RKO (cell line): Measurements from ENCODE around the gene MMRN2.
A peak's percentile ranks its signal among the peaks of the same experiment; 100 is the strongest.

ENCODE experiments used
- DNase-seq: peaks from one replicate; pipeline ENCODE4 v3.0.0-alpha.2; 2016; ENCODE audit warnings: low spot score

The MMRN2 gene

DNA sequence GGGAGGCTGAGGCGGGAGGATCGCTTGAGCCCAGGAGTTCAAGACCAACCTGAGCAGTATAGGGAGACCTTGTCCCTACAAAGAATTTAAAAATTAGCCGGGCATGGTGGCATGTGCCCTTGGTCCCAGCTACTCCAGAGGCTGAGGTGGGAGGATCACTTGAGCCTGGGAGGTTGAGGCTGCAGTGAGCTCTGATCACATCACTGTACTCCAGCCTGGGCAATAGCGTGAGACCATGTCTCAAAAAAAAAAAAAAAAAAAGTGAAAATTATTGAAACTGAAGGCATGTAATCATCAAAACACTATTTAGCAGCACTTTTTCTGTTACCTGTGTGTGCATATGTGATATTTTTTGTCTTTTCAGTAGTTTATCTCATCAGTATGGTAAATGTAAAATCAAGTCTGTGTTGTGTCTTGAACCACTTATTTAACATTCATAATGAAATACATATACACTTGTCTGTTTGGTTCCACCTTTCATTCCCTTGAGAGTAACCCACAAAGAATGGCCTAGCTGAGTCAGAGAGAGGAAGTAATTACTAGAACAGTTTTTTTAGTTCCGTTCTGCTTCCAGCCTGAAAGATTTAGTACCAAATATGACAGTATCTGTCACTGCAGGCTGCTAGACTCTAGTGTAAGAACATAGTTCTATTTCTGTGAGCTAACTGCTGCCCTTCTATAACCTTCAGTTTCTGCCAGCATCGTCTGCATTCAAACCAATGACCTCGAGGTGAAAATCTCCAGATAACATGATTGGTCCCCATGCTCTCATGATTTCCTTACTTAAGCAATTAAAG lies 68.6 kb downstream of the MMRN2 start:
- peak; percentile 76 for DNase-seq
